ENCODE results near the gene CLTCL1.

DNA sequence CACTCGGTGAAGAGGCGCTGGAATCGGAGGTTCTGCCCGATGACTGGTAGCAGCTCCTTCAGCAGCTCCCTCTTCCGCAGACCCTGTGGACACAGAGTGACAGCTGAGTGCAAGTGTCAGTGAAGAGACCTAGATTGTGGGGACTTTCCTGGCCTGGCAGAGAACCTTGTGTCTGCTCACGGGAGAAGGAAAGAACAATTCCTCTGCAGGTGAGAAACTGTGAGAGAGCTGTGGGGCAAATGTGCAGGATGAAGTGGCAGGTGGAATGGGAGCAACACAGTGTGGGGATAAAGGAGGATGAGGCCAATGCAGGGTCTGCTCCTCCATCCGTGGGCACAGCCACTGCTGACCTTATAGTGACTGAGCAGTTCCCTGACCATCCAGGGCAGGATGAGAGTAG is 40.0 kb upstream of the CLTCL1 start:
- no peak for TF ChIP-seq CTCF (IDR thresholded peaks at IDR 0.05)
- TF ChIP-seq POLR2A (IDR thresholded peaks at IDR 0.05), result no peak

All from heart left ventricle (tissue), 13 donors.